ENCODE data around the gene CNPY4. TPM values are rescaled to one million over a fixed set of nuclear protein-coding genes. Genes with fewer than 3 reads are reported as not detected.

Gene CNPY4
- total and polyA plus RNA-seq, 10 of the 15 experiments (the other 5 are each of a cell fraction or from before 2014, with no cell fraction given): 2.5 to 9.2 (median 6.8) TPM

GRCh38 chr7:100074841-100075240 lies 44.6 kb upstream of the CNPY4 start (continued):
- TF ChIP-seq, protein P1, sequence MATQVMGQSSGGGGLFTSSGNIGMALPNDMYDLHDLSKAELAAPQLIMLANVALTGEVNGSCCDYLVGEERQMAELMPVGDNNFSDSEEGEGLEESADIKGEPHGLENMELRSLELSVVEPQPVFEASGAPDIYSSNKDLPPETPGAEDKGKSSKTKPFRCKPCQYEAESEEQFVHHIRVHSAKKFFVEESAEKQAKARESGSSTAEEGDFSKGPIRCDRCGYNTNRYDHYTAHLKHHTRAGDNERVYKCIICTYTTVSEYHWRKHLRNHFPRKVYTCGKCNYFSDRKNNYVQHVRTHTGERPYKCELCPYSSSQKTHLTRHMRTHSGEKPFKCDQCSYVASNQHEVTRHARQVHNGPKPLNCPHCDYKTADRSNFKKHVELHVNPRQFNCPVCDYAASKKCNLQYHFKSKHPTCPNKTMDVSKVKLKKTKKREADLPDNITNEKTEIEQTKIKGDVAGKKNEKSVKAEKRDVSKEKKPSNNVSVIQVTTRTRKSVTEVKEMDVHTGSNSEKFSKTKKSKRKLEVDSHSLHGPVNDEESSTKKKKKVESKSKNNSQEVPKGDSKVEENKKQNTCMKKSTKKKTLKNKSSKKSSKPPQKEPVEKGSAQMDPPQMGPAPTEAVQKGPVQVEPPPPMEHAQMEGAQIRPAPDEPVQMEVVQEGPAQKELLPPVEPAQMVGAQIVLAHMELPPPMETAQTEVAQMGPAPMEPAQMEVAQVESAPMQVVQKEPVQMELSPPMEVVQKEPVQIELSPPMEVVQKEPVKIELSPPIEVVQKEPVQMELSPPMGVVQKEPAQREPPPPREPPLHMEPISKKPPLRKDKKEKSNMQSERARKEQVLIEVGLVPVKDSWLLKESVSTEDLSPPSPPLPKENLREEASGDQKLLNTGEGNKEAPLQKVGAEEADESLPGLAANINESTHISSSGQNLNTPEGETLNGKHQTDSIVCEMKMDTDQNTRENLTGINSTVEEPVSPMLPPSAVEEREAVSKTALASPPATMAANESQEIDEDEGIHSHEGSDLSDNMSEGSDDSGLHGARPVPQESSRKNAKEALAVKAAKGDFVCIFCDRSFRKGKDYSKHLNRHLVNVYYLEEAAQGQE (IDR thresholded peaks at IDR 0.05; ENCODE audit: low read depth, low read length): no peak
- TF ChIP-seq BRCA1 (IDR thresholded peaks at IDR 0.05; ENCODE audit: low read depth, low read length) (no peak), SUZ12 (IDR thresholded peaks at IDR 0.05; ENCODE audit: unreplicated experiment) (no peak), JUND (IDR thresholded peaks at IDR 0.05; ENCODE audit: low read depth, low read length) (no peak), ZNF687 (IDR thresholded peaks at IDR 0.05) (no peak), RAD21 (IDR thresholded peaks at IDR 0.05; ENCODE audit: insufficient read depth, low read depth, low read length) (no peak), CREB1 (IDR thresholded peaks at IDR 0.05; ENCODE audit: low read depth) (no peak)

Data from GM12878 (cell line).